K562 (cell line): ENCODE data around the gene TDRKH. TPM values are rescaled to one million over a fixed set of nuclear protein-coding genes. Genes with fewer than 3 reads are reported as not detected.

Experiments
- CTCF ChIP-seq, 3 experiments: IDR thresholded peaks in 2 of 3; conservative IDR thresholded peaks in 1 of 3; 2 replicates each; pipeline ENCODE4 v1.5.1; 2011 to 2012; ENCODE audit warnings: low read length in 3 of 3, mild to moderate bottlenecking in 3 of 3, control low read depth in 2 of 3, improper control_type of control experiment in 1 of 3, inconsistent platforms in 1 of 3, low read depth in 1 of 3, mixed read lengths in 1 of 3, moderate library complexity in 1 of 3; ENCODE audit not compliant: insufficient read depth in 2 of 3
- ELF4 ChIP-seq: fragments of 450-650 bp; formaldehyde crosslinking; IDR thresholded peaks from 2 replicates; pipeline ENCODE4 v1.4.0; 2022; ENCODE audit warnings: missing genetic modification characterization
- KAT7 ChIP-seq: sonication (generic); formaldehyde crosslinking; IDR thresholded peaks from 2 replicates; pipeline ENCODE4 v1.8.0; 2022; ENCODE audit warnings: missing genetic modification reagents, mild to moderate bottlenecking, borderline replicate concordance
- SNRNP70 ChIP-seq: fragments of 200-400 bp; formaldehyde crosslinking; optimal IDR thresholded peaks from 2 replicates; pipeline ENCODE3; 2017; ENCODE audit warnings: low read depth, low read length
- USF2 ChIP-seq: sonication (generic); formaldehyde crosslinking; IDR thresholded peaks from 2 replicates; pipeline ENCODE4 v1.5.0; 2020; ENCODE audit warnings: missing genetic modification reagents
- polyA plus RNA-seq, 8 experiments: library from polyadenylated mRNA; depleted of rRNA in 4 of 8; stranded (reverse) in 5 of 8; unstranded in 3 of 8; fragments of >200 nt; fragmentation: Nextera tagmentation in 2 of 8; fragmentation: Illumina TruSeq in 1 of 8; extraction: Ambion mirVana in 2 of 8; extraction: Trizol in 1 of 8; gene quantifications; 2 replicates each; pipeline versions ENCODE4 v1.2.1 to v1.2.3, GENCODE V29; 2011 to 2014; ENCODE audit warnings: inconsistent platforms in 1 of 8, missing spikeins in 1 of 8
- total RNA-seq, 7 experiments: library from RNA; depleted of rRNA in 6 of 7; stranded (reverse); fragments of >200 nt in 6 of 7; fragmentation: Illumina TruSeq in 2 of 7; extraction: Trizol in 2 of 7; gene quantifications; 2 replicates each; pipeline versions ENCODE4 v1.2.1 to v1.2.3, GENCODE V29; 2011 to 2021; ENCODE audit warnings: low replicate concordance in 1 of 7
- TF ChIP-seq, protein P1 (sequence below), 2 experiments: IDR thresholded peaks in 1 of 2; conservative IDR thresholded peaks in 1 of 2; 2 replicates each; pipeline ENCODE4 v1.6.1; 2016; ENCODE audit warnings: low read depth in 2 of 2, mild to moderate bottlenecking in 1 of 2, missing compliant biosample characterization in 1 of 2, missing genetic modification characterization in 1 of 2, moderate library complexity in 1 of 2

TDRKH gene
- total and polyA plus RNA-seq, 9 of the 15 experiments (the other 6 are each of a cell fraction or from before 2014, with no cell fraction given), result 4.3 to 21.3 (median 8.4) TPM

DNA sequence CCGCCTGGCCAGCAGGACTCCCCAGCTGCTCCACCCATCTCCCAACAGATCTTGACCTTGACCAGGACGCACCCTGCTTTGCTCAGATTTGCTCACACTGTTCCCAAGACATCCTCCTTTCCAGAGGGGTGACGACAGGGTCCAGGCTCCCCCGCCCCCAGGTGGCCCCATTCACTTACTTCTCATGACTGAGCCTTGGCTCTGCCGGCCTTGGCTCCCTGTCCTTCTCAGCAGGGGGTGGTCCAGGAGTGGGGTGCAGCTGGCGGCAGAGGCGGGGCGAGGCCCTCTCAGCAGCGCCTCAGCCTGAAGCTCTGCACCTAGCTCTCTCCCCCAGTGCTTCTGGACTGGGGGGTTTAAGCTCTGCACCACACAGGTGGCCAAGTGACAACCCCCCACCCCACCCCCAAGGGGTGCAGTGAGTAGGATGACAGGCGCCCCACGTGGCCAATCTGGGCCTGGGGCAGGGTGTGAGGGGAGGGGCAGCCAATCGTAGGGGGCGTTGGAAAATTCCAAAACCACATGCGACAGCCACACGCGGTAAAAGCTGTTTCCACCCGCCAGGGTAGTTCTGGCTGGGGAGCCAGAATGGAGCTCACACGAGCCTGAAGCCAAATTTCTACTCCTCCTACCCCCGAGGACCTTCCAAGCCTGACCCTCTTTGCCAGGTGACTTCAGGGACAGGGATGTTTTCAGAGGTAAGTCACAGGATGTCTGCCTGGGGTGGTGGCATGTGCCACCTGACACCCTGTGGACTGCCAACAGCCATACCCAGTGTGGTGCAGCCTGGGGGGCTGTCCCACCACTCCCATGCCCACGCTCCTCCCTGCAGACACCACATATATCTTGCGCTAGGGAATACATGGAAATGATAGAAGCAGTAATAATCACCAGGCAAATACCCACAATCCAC lies 35.7 kb upstream of the TDRKH start (continued):
- TF ChIP-seq, protein P1, sequence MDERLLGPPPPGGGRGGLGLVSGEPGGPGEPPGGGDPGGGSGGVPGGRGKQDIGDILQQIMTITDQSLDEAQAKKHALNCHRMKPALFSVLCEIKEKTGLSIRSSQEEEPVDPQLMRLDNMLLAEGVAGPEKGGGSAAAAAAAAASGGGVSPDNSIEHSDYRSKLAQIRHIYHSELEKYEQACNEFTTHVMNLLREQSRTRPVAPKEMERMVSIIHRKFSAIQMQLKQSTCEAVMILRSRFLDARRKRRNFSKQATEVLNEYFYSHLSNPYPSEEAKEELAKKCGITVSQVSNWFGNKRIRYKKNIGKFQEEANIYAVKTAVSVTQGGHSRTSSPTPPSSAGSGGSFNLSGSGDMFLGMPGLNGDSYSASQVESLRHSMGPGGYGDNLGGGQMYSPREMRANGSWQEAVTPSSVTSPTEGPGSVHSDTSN (CRISPR knock-in tag; IDR thresholded peaks at IDR 0.05; ENCODE audit: low read depth), result no peak
- TF ChIP-seq, protein P1 (tag; conservative IDR thresholded peaks at IDR 0.05; ENCODE audit: low read depth), result 0 out of 2 replicates have a peak, but pooled peaks have one; percentile 19
- 0 out of 2 replicates have a peak, but pooled peaks have one; percentile 34 for TF ChIP-seq USF2 (CRISPR knock-in tag)
- TF ChIP-seq CTCF (IDR thresholded peaks at IDR 0.05 in 2 of 3, conservative IDR thresholded peaks at IDR 0.05 in 1 of 3; ENCODE audit: insufficient read depth in 2 of 3, low read depth in 1 of 3, low read length in 3 of 3), result 0 out of 6 replicates have a peak, but pooled peaks of 1 of the 3 experiments have one; percentile 2
- TF ChIP-seq KAT7 (CRISPR knock-in tag), result no peak
- no peak for TF ChIP-seq ELF4
- TF ChIP-seq SNRNP70, result no peak
